ENCODE results near the gene IQCK.

Gene IQCK

DNA sequence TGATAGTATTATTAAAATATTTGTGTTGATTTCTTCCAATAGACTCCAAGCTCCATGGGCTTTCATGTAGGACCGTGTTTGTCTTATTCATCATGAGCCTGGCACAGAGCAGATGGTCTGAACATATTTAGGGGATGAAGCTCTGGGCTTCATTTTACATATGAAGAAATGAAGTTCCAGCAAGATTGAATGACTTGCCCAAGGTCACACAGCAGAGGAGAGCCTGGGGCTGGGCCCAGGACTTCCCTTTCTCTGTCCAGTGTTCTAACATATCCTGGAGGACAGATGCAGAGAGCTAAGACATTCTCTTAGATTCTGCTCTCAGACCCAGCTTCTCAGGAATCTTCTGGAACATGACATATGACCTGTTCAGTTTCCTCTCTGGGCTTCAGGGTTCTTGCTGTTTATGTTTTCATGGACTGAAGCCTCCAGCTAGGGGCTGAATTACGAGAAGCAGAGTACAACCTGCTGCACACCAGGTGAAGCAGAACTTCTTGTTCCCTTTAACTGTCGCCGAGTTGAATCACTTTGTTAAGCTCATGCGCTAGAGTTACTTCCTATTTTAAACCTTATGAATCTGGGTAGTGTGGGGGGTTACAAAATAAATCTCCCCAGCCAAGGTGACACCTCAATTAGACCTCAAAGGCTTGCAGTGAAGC, 113.0 kb downstream of the IQCK start:
- in situ Hi-C loops (cut with MboI; ENCODE audit: low sequenced_read_pairs) = no loop called here

GRCh38 chr16:19831678-19832077, 113.6 kb downstream of the IQCK start:
- in situ Hi-C loops (cut with MboI; ENCODE audit: low sequenced_read_pairs) = no loop called here

DNA sequence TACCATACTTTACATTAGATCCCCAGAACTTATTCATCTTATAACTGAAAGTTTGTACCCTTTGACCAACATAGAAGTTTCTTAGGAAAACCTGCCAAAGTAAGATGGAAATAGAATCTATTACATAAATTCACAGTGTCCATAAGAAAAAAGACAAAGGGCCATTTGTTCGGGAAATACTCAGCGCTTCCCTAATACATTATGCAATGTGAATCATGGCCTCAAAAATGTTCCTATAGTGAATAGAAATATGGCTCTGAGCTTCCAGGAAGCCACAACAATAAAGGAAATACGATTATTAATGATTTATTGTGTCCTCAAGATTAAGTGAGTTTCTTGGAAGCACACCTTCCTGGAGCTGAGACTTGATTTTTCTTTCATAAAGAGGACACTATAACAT, 115.1 kb downstream of the IQCK start:
- in situ Hi-C loops (cut with MboI; ENCODE audit: low sequenced_read_pairs) = no loop called here

- in situ Hi-C loops (cut with MboI; ENCODE audit: low sequenced_read_pairs) = no loop called here
These were observed 115.5 kb downstream of the IQCK start for GRCh38 chr16:19833581-19833980.

DNA sequence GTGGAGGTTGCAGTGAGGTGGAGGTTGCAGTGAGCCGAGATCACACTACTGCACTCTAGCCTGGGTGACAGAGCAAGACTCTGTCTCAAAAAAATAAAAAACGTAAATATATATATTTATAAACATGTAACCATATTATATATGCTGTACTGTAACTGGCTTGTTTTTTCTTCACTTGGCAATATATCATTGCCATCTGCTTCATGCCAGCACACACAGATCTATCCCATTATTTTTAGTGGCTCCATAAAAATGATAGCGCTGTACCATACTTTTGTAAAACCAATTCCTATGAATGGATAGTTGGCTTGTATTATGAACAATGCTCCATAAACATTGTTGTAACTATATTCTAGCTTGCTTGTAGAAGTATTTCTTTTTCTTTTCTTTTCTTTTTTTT, 117.1 kb downstream of the IQCK start:
- in situ Hi-C loops (cut with MboI; ENCODE audit: low sequenced_read_pairs) = no loop called here

DNA sequence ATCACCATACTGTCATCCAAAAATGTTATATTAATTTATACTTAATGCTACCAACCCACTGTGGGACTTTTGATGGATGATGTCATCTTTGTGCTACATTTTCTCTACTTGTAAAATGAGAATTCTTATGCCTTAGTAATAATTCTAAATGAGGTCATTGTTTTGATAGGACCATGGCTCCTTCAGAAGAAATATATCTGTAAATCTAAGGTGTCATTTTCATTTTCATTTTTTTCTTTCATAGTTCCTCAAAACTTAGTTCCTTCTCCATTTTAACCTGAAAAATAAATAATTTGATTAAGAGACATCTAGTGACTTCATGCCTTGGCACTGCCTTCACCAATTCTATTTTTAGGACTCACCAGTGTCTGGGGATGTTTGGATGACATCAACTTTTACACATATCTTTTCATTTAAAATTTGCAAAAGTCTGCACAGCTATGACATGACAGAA, 117.9 kb downstream of the IQCK start:
- in situ Hi-C loops (cut with MboI; ENCODE audit: low sequenced_read_pairs) = no loop called here

DNA sequence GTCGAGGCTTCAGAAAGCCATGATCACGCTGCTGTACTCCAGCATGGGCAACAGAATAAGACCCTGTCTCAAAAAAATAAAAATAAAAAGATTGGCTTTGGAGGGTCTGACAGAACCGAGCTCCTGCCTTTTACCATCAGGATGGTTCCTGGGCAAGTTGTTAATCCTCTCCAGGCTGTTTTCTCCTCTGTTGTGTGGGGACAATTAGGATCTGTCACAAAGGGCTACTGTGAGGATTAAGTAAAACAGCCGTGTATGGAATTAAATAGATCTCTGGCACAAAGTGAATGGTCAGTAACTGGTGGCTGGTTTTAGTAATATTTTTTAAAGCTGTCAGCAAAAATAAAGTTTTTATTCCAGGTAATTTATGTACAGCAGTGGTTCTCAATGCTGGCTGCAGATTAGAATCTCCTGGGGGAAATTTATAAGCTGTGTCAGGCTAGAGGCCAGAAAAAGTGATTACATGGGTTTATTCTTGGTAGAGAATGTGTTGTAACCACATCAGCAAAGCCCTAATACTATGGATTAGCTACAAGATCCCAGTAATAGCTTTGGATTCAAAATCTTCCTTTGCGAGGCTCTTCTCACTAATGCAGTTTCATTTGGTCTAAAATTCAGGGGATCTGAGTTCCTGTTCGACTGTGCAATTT, 119.4 kb downstream of the IQCK start:
- in situ Hi-C loops (cut with MboI; ENCODE audit: low sequenced_read_pairs) = no loop called here

- in situ Hi-C loops (cut with MboI; ENCODE audit: low sequenced_read_pairs) = no loop called here
These were observed 120.1 kb downstream of the IQCK start for GRCh38 chr16:19837984-19838707.

GRCh38 chr16:19840524-19841110, 122.5 kb downstream of the IQCK start:
- in situ Hi-C loops (cut with MboI; ENCODE audit: low sequenced_read_pairs) = no loop called here

DNA sequence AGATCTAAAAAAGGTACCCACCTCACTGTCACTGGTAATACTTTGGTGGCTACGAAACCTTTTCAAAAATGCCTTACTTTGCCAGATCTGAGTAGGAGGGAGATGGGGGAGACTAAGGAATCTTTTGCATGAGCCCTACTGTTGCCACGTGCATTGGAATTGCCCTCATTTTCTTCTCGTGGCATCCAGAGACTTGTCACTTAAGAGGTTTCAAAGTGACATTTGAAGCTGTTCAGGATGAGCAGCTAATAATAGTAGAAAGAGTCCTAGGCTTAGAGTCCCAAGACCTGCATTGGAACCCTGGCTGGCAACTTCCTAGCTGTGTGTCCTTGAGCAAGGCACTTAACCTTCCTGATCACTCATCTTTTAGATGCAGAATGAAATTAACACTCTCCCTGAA, 123.1 kb downstream of the IQCK start:
- in situ Hi-C loops (cut with MboI; ENCODE audit: low sequenced_read_pairs) = no loop called here

DNA sequence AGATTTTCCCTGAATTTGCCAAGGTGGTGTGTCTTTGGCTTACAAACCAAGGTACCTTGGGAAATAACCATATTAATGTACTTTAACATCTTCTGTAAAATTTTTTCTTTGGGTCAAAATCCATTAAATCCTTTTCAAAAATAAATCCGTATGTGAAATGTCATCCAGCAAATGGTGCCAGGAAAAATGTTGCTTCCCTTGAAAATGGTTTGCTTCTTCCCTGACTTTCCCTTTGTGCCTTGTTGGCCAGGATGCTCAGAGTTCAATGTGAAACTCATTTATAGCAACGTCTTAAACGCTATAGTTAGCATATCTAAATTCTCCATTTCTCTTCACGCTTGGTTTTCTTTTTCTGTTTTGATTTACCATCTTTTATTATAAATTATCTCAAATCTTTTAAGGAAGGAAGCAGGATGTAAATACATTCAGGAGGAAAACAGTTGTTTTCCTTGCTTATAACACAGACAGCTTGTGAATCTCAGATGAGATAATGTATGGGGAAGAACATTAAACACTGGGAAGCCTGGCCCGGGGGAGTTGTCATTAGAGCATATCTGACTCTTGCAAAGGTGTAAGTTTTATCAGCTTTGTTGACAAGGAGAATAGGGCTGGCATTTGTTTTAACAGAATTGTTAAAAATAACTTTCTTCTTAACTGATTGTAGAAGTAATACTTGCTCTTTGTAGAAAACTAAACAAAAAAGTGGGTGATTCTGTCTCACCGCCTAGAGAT, 124.5 kb downstream of the IQCK start:
- in situ Hi-C loops (cut with MboI; ENCODE audit: low sequenced_read_pairs) = no loop called here

DNA sequence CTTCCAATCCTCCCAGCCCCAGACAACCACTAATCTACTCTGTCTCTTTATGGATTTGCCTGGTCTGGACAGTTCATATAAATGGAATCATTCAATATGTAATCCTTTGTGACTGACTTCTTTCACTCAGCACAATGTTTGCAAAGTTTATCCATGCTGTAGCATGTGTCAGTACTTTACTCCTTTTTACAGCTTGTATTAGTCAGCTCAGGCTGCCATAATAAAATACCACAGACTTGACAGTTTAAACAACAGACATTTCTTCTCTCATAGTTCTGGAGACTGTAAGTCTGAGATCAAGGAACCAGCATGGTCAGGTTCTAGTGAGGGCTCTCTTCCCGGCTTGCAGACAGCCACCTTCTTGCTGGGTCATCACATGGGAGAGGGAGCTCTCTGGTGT, 125.3 kb downstream of the IQCK start:
- in situ Hi-C loops (cut with MboI; ENCODE audit: low sequenced_read_pairs) = no loop called here

GRCh38 chr16:19844945-19845641, 127.0 kb downstream of the IQCK start:
- in situ Hi-C loops (cut with MboI; ENCODE audit: low sequenced_read_pairs) = no loop called here

GRCh38 chr16:19846436-19846835, 128.4 kb downstream of the IQCK start:
- in situ Hi-C loops (cut with MboI; ENCODE audit: low sequenced_read_pairs) = no loop called here

GRCh38 chr16:19848756-19849155, 130.7 kb downstream of the IQCK start:
- in situ Hi-C loops (cut with MboI; ENCODE audit: low sequenced_read_pairs) = no loop called here

DNA sequence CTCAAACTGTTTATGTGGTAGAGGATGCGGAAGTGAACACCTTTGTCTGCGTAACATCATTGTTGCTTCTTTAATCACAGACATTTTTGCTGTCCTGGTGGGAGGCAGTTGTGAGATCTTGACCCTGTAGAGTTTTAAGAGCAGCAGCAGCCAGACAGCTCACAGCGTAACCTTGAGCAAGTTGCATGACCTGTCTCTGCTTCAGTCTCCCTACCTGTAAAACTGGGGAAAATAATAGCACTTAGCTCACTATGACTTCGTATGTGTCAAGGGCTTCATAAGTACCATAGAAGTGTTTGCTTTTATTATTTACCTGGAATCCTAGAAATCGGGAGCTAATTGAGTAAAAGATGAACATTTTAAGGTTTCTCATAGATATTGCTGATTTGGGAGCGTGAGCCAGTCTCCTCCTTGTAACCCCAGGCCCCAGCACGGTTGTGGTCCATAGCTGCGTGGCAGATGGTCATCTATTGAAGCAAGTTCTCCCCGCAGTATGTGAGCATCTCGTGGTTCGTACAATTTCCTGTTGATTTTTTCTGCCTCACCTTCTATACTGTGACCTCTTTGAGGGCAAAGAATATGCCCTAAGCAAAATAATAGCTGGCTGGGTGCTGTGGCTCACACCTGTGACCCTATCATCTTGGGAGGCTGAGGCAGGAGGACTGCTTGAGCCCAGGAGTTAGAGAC, 132.2 kb downstream of the IQCK start:
- in situ Hi-C loops (cut with MboI; ENCODE audit: low sequenced_read_pairs) = no loop called here

DNA sequence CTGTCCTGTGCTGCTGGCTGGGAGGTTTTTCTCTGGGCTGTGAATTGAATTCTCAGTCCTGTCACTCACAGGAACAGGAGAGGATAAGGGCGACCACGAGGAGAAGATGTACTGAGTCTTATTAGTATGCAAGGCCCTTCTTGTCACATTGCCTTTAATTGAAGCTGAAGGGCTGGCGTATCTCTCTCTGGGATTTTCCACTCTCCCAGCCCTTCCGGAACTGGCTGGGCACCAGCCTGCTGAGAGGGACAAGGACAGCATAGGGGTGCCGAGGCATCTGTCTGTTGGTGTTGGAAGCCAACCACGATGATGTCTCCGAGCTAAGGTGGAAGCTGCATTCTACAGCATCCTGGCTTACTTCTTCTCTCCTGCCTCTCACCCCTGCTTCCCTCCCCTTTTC, 133.4 kb downstream of the IQCK start:
- in situ Hi-C loops (cut with MboI; ENCODE audit: low sequenced_read_pairs) = no loop called here

DNA sequence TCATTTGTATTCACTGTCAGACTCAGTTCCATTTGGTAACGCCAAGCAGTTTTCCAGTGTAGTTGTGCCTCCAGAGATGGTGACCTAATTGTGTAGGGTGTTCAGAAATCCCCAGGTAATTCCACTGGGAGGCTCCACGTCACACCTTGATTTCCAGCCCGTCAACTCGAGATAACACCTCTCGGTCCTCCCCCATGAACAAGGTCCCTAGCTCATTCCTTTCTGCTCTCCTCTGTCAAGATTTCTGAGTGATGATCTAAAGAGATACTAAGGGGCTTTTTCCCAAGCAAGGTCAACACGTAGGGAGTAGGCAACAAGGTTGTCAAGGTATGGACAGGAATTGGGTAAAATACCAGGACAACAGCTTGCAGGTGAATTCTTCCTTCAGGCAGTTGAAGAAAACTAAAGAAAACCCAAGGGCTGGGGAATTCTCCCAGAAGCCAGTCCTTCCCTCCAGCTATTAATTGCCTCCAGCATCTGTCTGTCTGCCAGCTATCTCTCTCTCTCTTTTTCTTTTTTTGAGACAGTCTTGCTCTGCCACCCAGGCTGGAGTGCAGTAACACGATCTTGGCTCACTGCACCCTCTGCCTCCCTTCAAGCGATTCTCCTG, 135.2 kb downstream of the IQCK start:
- in situ Hi-C loops (cut with MboI; ENCODE audit: low sequenced_read_pairs) = no loop called here

- in situ Hi-C loops (cut with MboI; ENCODE audit: low sequenced_read_pairs) = no loop called here
These were observed 135.9 kb downstream of the IQCK start for GRCh38 chr16:19853742-19854542.

All from HL-60/S4 (cell line).